Stimulated activated naive CD8-positive, alpha-beta T cell treated with anti-CD3 and anti-CD28 coated beads, Interleukin-15, Interleukin-2, amounts not matched to agents 100 U/mL and 50 U/mL, for 24 hours (primary cell): ENCODE results near the gene CCDC116.
"Not testable (repeated sequence)": the region's sequence is repeated elsewhere in the genome, so short reads cannot be mapped to it uniquely, and the experiment has no call there.

Experiments
- ATAC-seq: fragments of 150-1000 bp; cut with Tn5 transposase; one replicate; pipeline ENCODE4 v1.10.0; 2021
- DNase-seq: peaks from one replicate; pipeline ENCODE4 v3.0.0; 2021

CCDC116 gene

DNA sequence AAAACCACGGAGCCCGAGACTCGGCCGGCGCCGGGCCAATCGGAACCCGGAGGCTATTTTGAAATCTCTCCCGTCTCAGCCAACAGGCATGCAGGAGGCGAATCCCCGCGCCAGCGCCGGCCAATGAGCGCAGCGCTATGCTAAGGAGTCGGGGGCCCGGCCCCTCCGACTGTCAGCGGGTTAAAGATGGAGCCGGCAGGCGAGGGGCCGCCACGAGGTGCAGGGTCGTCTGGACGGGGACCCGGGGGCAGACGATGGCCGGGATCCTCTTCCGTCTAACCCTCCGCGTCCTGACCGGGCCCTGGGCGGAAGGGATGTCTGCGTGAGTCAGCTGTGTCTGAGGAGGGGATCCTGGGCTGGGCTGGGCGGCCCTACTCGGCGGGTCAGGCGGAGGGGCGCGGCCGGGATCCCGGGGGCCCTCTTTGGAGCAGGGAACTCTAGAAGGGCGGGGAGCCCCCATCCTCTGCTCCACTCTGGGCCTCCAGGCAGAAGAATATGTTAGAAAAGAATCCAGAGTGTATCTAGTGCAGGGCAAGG is 19.5 kb downstream of the CCDC116 start:
- DNase-seq (peak; percentile 90), ATAC-seq (peak; percentile 99)

DNA sequence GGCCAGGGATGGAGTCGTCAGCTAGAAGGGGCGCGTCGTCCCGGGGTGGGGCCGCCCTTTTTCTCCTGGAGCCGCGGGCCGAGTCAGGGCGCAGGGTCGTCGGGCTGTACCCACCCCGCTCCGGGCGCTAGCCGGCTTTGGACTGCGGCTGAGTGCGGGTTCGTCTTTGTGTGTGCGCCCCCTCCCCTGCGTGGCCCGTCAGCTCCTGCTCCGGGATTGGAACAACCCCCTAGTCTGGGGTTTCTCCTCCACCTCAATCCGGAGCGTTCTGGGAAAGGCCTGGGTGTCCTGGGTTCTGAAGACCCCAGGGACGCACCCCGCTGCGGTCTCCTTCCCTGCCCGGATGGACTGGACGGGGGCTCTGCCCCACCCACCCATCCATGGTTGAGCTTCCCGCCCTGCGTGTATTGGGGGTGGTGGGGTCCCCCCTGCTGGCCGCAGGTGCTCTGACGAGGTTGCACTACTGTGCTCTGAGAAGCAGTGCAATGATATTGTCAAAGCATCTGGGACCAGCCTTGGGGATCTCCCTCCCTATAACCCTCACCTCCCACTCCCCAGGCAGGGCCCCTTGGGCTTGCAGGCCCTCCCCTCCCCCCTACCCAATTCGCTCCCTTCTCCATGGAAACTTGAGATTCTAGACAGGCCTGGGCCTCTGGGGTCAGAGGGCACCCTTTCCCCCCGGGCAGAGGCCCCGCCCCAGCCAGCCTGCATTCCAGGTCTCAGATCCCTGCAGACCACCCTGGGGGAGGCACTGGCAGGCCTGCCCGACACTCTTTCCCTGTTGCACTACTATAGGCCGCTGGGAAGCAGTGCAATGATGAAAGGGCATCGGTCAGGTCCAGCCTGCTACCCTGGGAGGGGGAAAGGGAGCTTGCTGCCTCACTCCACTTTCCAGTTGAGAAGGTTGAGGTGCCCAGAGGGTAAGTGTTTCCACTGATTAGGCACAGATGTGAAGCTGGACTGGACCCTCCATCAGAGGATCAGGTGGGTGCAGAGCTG is 20.3 kb downstream of the CCDC116 start:
- peak; percentile 1 for ATAC-seq
- DNase-seq: no peak

DNA sequence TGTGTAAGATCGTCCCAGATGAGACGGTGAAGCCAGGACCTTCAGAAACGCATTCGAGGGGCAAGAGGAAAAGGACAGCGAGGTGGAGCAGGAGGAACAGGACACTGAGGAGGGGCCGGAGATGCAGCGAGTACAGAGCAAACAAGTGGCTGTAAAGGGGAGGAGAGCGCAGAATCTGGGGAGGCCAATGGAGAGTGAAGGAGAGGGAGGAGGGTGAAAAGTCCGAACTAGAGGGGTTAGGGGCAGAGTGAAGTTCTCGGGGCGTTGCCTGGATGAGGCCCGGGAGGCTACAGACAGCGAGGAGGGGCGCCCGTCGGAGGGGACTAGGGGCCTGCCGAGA is 24.4 kb downstream of the CCDC116 start:
- DNase-seq: no peak
- ATAC-seq: no peak

DNA sequence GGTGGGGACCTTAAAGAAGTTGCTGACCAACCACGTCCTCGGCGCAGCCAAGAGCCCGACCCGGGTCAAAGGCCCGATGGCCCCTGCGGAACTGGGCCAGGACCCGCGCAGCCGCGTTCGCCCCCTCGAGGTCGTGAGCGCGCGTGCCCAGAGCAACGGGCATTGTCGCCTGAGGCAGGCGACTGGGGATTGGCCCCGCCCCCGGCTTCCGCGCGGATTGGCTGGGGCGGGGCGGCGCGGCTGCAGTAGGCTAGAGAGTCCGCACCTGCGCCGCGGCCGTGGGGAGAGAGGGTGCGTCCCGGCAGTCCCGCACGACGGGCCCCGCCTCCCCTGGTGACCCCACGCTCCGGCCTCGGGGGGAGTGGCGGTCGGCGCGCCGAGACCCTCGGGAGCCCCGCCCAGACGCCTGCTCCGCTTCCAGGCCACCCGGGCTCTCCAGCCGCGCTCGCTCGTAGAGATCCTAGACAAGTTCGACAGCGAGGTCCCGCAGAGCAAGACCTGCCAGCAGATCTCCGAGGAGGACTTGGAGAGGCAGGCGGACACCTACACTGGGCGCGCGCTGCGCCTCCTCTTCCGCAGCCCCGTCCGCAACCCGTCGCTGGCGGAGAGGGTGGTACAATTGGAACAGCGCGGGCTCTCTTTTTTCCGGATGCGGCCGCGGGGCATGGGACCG is 24.9 kb downstream of the CCDC116 start:
- peak; percentile 92 for ATAC-seq

DNA sequence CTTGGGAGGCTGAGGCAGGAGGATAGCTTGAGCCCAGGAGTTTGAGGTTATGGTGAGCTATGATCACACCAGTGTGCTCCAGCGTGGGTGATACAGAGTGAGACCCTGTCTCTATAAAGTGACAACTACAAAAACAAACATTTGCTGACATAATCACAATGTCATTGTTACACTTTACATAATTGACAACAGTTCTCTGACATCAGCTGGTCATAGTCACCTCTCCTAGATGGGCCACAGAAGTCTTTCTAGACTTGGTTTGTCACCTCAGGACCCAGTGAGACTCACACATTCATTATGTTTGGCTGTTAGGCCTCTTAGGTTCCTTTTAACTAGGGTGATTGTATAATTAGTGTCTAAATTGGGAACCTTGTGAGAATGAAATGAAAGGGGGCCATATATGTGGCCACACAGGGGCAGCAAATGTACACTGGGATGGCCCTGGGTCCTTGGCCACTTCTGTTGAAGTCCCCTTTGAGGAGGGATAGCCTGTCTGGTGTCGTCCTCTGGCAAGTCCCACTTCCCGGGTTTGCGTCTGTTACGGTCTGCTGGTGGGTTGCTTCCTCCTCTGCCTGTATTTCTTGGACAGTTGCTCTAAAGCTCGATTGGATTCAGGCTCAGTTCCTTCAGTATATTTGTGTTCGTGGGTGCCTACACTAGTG is 27.4 kb downstream of the CCDC116 start:
- ATAC-seq (no peak), DNase-seq (no peak)

More for the DNA sequence above, 24.9 kb downstream of the CCDC116 start:
- peak; percentile 89 for DNase-seq

DNA sequence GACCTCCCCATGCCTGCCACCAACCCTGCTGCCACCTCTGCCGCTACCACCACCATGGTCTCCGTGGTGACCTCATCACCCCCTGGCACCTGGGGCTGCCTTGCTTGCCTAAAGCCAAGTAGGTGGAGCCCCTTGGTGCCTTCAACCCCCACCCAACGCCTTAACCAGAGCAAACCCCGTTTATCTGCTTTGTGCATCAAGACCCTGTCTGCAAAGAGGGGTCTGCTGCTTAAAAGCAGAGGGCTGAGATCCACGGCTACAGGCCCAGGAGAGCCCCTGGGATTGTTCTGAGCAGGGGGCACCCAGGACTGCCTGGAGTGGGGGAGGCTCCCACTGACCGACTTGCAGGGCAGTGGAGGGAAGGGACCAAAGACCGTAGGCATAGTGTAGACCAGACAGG is 28.3 kb downstream of the CCDC116 start:
- ATAC-seq (no peak), DNase-seq (no peak)

DNA sequence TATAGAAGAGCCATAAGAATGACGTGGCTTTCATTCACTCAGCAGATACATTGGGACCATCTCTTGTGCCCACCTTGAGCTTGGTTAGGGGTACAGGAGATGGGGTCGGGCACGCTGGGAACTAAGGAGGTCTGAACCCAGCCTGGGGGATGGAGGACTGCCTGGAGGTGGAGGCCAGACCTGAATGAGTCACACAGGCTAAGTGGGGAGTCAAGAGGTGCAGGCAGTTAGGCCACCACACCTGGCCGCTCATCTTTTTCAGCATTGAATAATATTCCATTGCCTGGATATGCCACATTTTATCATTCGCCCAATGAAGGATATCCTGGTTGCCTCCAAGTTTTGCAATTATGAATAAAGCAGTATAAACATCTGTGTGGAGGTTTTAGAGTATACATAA is 29.4 kb downstream of the CCDC116 start:
- ATAC-seq (no peak), DNase-seq (no peak)

DNA sequence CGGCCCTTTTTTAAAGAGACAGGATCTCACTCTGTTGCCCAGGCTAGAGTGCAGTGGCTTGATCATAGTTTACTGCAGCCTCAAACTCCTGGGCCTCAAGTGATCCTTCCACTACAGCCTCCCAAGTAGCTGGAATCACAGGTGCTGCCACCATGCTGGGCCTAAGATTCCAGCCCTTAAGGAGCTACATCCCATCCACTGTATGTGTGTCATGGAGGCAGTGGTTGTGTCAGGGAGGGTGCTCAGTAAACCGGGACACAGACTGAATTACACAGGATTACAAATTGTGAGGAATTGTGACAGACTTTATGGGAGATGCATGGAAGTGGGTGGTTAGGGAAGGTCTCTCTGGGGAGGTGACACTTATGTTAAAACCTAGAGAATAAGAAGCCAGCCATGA is 31.2 kb downstream of the CCDC116 start:
- ATAC-seq (no peak), DNase-seq (no peak)

DNA sequence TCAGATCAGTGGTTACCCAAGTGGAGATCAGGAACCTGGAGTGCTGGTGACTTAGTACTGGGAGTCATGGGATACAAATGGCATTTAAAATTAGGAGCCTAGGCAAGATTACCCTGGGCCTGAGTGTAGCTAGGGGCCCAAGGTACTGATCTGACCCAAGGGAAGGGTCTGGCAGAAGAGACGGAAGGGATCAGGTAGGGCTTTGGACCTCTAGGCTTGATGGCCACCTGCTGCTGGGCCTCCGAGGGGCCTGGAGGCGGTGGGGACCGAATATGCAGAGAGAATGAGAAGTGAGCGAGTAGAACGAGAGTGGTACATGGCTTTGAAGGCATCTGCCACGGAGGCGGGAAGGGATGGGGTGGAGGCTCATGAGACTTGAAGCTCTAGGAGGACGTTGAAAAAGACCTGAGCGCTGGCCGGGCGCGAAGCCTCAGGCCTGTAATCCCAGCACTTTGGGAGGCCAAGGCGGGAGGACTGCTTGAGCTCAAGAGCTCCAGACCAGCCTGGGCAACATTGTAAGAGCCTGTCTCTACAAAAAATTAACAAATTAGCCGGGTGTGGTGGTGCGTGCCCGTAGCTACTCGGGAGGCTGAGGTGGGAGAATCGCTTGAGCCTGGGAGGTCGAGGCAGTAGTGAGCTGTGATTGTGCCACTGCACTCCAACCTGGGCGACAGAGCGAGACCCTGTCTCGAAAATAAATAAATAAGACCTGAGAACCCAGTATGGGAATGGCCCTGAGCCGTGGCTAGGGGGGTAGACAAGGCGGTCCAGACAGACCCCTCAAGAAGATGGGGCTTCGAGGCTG is 32.7 kb downstream of the CCDC116 start:
- DNase-seq (no peak), ATAC-seq (no peak)

DNA sequence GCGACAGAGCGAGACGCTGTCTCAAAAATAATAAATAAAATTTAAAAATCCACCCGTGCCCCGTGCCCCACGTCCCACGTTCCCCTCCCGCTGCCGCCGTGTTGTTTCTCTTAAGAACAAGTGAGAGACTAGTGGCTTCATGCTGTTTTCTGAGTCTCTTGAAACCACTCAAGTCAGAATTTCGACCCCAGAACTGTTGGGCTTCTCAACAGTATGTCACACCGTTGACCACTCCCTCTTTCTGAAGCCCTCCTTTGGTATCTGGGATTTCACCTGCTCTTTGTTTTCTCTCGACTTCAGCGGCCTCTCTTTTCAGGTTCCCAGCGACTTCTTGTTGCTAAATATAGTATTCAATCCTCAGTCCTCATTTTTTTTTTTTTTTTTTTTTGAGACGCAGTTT is 34.2 kb downstream of the CCDC116 start:
- ATAC-seq: no peak

DNA sequence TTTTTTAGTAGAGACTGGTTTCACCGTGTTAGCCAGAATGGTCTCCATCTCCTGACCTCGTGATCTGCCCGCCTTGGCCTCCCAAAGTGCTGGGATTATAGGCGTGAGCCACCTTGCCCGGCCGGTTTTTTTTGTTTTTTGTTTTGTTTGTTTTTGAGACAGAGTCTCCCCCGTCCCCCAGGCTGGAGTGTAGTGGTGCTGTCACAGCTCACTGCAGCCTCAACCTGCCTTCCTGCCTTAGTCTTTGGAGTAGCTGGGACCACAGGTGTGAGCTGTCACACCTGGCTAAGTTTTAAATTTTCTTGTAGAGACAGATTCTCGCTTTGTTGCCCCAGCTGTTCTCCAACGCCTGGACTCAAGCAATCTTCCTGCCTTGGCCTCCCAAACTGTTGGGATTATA is 36.5 kb downstream of the CCDC116 start:
- DNase-seq (no peak), ATAC-seq (no peak)

More for the DNA sequence above, 34.2 kb downstream of the CCDC116 start:
- no peak for DNase-seq

DNA sequence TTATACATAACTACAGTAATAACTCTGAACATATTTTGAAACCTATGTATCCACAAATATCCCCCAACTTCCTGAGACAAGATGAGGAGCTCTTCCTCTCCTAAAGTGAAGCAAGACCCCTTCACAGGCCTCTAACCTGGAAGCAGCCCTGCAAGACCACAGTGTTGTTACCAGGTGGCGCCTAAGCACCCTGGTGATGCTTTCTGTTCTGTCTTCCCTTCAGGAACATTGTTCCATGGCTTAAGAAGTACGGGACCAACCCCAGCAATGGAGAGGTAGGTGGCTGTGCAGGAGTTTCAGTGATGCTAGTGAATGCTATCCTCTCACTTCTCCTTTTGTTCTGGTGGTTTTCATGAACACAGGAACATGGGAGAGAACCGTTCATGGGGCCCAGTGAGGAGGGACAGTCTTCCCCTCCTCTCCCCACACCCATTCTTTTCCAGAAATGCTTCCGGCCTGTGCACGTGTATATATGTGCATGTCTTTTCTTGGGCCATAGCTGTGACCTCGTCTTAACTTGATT is 39.6 kb downstream of the CCDC116 start:
- ATAC-seq (no peak), DNase-seq (no peak)

DNA sequence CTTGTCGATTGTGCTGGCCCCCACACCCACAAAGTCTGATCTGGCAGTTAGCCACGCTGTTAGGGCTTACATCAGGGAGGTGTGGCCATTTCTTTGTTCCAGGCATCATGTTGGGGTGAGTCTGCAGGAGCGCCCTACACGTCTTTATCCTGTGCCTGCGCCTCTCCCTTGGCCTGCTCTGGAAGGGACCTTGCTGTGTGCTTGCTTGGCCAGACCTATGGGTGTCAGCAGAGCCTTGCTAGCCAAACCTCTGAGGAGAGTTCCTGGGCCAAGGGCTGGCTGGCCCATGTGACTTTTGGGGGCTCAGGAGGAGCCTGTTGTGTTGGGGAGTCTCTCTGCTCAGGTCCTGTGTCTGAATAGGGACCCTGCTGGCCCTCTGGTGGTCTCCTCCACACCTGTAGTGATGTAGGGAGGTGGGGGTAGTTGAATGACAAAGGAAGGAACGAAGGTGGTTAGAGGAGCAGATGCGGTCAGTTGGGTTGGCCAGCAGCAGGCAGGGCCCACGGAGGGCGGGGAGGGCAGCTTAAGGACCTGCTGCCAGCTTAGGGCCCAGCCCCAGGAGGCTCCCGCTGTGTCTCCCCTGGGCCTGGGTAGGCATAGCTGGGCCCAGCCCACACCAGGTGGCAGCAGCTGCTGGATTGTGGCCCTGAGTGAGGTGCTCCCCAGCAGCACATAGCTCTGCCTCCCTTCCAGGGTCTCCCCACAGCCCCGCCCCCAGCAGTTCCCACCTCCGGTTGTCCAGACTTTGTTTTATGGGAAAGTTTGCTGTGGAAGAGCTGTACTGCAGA is 41.2 kb downstream of the CCDC116 start:
- ATAC-seq (no peak), DNase-seq (no peak)

DNA sequence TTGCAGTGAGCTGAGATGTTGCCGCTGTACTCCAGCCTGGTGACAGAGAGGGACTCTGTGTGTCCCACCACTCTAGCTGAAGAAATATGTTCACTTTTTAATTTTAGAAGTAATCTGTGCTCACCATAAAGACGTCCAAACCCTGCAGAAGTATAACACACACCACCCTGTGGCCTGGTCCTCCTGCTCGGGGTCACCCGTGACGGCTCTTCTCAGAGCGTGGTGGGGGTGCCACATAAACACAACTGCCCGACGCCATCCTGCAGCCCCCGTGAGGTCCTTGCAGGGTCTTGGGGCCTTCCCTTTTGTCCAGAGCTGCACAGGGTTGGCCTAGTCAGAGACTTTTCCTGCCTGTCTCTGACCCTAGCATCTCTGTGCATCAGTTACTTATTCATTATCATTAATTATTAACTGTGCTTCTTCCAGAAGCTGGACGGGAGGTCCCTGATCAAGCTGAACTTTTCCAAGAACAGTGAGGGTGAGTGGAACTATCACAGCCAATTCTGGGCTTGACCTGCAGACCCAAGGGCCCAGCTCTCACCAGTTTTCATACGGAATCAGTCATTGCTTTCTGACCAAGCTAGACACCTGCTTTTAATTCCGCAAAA is 42.2 kb downstream of the CCDC116 start:
- no peak for DNase-seq
- no peak for ATAC-seq

DNA sequence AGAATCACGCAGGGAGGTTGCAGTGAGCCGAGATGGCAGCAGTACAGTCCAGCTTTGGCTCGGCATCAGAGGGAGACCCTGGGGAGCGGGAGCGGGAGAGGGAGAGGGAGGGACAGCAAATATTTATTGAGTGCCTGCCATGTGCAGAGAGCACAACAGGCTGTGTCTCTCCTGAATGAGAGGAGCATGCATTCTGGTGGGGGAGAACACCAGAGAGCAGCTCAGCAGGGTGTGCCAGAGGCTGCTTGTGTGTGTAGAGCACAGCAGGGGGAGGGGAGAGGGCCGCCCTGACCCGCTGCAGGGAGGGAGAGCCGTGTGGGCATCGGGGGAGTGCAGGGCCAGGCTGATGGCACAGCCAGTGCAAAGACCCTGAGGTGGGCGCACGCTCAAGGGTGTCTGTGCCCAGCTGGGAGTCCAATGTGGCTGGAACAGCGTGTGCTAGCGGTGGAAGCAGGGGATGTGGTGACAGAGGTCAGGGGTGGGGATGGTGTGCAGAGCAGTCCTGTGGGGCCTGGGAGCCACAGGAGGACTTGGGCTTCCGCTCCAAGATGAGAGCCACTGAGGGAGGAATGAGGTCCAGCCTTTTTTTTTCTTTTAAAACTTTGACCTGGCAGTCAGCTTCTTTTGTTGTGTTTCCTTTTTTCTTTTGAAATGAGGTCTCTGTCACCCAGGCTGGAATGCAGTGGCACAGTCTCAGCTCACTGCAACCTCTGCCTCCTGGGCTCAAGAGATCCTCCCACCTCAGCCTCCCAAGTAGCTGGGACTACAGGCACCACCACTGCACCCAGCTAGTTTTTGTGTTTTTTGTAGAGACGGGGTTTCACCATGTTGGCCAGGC is 45.3 kb downstream of the CCDC116 start:
- ATAC-seq (no peak), DNase-seq (no peak)

DNA sequence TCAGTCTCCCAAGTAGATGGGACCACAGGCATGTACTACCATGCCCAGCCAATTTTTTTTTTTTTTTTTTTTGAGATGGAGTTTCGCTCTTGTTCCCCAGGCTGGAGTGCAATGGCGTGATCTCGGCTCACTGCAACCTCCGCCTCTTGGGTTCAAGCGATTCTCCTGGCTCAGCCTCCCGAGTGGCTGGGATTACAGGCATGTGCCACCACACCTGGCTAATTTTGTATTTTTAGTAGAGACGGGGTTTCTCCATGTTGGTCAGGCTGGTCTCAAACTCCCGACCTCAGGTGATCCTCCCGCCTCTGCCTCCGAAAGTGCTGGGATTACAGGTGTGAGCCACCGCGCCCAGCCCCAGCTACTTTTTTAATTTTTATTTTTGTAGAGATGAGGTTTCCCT is 46.3 kb downstream of the CCDC116 start:
- not testable (repeated sequence) for ATAC-seq, DNase-seq

DNA sequence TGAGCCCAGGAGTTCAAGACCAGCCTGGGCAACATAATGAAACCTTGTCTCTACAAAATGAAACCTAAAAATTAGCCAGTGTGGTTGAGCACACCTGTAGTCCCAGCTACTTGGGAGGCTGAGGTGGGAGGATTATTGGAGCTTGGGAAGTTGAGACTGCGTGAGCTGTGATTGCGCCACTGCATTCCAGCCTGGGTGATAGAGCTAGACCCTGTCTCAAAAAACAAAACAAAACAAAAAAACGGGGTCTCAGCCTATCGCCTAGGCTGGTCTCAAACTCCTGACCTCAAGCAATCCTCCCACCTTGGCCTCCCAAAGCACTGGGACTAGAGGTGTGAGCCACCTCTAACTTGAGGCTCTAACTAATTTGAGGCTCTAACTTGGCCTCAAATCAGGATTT is 46.8 kb downstream of the CCDC116 start:
- no peak for ATAC-seq

DNA sequence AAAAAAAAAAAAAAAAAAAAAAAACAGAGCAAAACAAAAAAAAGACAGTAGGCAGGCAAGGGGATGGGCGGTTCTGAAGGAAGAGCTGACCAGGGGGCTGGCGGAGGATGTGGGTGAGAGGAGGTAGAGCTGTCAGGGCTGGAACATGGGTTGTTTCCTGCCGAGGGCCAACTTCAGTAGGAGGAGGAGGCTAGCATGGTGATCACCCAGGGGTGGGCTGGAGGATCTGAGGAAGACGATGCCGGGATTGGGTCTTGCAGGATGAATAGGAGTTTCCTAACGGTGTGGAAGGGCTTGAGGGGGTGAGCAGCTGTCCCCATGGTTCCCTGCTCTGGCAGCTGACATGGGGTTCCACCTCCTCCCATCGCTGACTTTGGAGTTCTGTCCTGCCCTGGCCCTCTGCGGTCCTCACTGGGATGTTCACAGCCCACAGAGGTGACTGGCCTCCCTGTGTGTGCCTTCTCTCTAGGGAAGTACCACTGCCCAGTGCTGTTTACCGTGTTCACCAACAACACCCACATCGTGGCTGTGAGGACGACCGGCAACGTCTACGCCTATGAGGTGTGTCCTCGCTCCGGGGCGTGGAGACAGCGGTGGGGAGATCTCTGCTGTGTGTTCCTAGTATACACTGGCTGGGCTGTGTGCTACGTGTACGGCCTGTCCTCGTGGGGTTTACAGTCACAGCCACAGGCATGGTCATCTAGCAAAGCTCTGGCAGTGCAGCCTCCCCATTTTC is 48.4 kb downstream of the CCDC116 start:
- ATAC-seq (peak; percentile 22), DNase-seq (no peak)

More for the DNA sequence above, 46.8 kb downstream of the CCDC116 start:
- no peak for DNase-seq
